ENCODE measurements around the gene CCIN.

- TF ChIP-seq CTCF (IDR thresholded peaks at IDR 0.05) (no peak), ZFX (IDR thresholded peaks at IDR 0.05; ENCODE audit: borderline replicate concordance) (no peak)
These were observed 5.1 kb downstream of the CCIN start for GRCh38 chr9:36174271-36174670.

Measured in 22Rv1 (cell line).